IMR-90 (cell line): ENCODE measurements around the gene MMP21.

Experiments used
- BHLHE40 ChIP-seq: fragments of 150-350 bp; IDR thresholded peaks from 2 replicates; pipeline ENCODE4 v1.6.1; 2016; ENCODE audit warnings: mild to moderate bottlenecking, low read depth, low read length
- CEBPB ChIP-seq: IDR thresholded peaks from 2 replicates; pipeline ENCODE4 v1.6.1; 2012; ENCODE audit warnings: low read depth, low read length, improper control_type of control experiment
- CTCF ChIP-seq: conservative IDR thresholded peaks from 2 replicates; pipeline ENCODE4 v1.5.1; 2012; ENCODE audit warnings: mild to moderate bottlenecking, low read depth, low read length, improper control_type of control experiment
- MXI1 ChIP-seq: IDR thresholded peaks from 2 replicates; pipeline ENCODE4 v1.6.1; 2012; ENCODE audit warnings: low read depth, mild to moderate bottlenecking, low read length, moderate library complexity, borderline replicate concordance
- POLR2A ChIP-seq: IDR thresholded peaks from 2 replicates; pipeline ENCODE4 v1.6.1; 2012; ENCODE audit warnings: mild to moderate bottlenecking, low read depth, low read length
- RAD21 ChIP-seq: IDR thresholded peaks from 2 replicates; pipeline ENCODE4 v1.6.1; 2012; ENCODE audit warnings: low read length, improper control_type of control experiment
- RFX5 ChIP-seq: IDR thresholded peaks from 2 replicates; pipeline ENCODE4 v1.8.0; 2012; ENCODE audit warnings: low read depth, mild to moderate bottlenecking, low read length, moderate library complexity

DNA sequence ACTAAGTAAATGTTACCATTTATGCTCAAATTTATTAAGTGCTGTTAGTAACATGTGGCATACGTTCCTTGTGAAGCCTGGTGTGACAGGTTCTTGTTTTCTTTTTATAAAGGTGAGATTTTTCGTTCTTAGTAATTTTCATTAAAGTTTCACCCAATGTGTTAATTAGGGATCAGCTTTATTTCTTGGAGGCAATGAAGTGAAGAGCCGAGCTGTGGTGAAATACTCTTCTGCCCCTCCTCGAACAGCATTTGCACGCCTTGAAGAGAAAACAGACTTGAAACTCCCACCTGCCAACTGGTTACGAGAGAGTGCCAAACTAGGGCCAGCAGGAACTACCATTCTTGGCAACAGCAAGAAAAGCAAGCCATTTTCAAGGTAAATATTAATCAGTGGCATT is 54.6 kb downstream of the MMP21 start:
- TF ChIP-seq MXI1 (no peak), CTCF (no peak), POLR2A (no peak), RAD21 (no peak), RFX5 (no peak), CEBPB (no peak), BHLHE40 (no peak)
